Cardiac muscle cell (in vitro differentiated cells and primary cell): ENCODE results near the gene C6orf132. TPM values are rescaled to one million over a fixed set of nuclear protein-coding genes. Genes with fewer than 3 reads are reported as not detected.
A peak's percentile ranks its signal among the peaks of the same experiment; 100 is the strongest.
"Not testable (repeated sequence)": the region's sequence is repeated elsewhere in the genome, so short reads cannot be mapped to it uniquely, and the experiment has no call there.

ENCODE experiments used
- DNase-seq, 2 donors: peaks; one replicate each; pipeline versions ENCODE4 v3.0.0 to v3.0.0-alpha.2; 2010 to 2017; ENCODE audit warnings: low read depth in 1 of 2, low spot score in 1 of 2
- H3K27ac ChIP-seq: fragments of 200-600 bp; sonication (generic); 2 replicates; pipeline ENCODE4 v1.5.1; 2016
- H3K27me3 ChIP-seq: fragments of 200-600 bp; sonication (generic); 2 replicates; pipeline ENCODE4 v1.6.0; 2016; ENCODE audit warnings: control low read depth
- H3K36me3 ChIP-seq: fragments of 200-600 bp; sonication (generic); 2 replicates; pipeline ENCODE4 v1.5.1; 2016; ENCODE audit warnings: control low read depth
- H3K4me1 ChIP-seq: fragments of 200-600 bp; sonication (generic); 2 replicates; pipeline ENCODE4 v1.8.1; 2017; ENCODE audit warnings: low read depth, mild to moderate bottlenecking, mixed run types
- H3K4me3 ChIP-seq: fragments of 200-600 bp; sonication (generic); 2 replicates; pipeline ENCODE4 v1.5.1; 2016; ENCODE audit warnings: mild to moderate bottlenecking
- H3K9me3 ChIP-seq: fragments of 200-600 bp; sonication (generic); 2 replicates; pipeline ENCODE4 v1.5.1; 2017; ENCODE audit warnings: low read depth, mild to moderate bottlenecking, control low read depth
- polyA plus RNA-seq: library from polyadenylated mRNA; unstranded; fragments of >200 nt; fragmentation: Nextera tagmentation; extraction: Ambion mirVana; gene quantifications from 2 replicates; pipeline ENCODE4 v1.2.1, GENCODE V29; 2016
- total RNA-seq: library from RNA; depleted of rRNA; stranded (reverse); fragments of >200 nt; gene quantifications from 2 replicates; pipeline ENCODE4 v1.2.3, GENCODE V29; 2016
- TF ChIP-seq, protein P1 (sequence below): IDR thresholded peaks from 2 replicates; pipeline ENCODE4 v1.5.1; 2012; ENCODE audit warnings: low read depth, mild to moderate bottlenecking, low read length

Gene C6orf132
- total and polyA plus RNA-seq, 2 experiments from 2014 or later: 0.56 to 2.7 TPM

DNA sequence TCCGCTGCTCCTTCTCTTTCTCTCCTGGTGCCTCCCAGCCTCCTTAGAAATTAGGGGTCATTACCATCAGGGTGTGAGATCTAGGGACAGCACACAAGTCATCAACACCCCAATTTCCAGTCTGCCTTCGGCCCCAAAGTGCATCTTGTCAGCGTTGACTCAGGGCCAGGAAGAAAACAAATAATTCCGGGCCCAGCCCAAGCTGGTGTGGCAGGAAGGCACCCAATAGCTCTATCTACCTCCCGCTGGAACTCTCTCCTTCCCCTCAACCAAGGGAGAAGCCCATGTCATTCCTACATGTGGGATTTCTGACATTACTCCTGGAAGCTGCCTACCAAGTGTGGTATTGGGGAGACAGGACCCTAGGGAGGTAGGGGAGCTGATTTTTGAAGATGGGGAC, 11.5 kb upstream of the C6orf132 start:
- Histone ChIP-seq H3K27me3 (no peaks in the 10 kb centered on the region), H3K4me3 (no peak overlapping the region), H3K27ac (no peak overlapping the region), H3K4me1 (no peaks in the 10 kb centered on the region), H3K9me3 (no peaks in the 10 kb centered on the region), H3K36me3 (no peaks in the 10 kb centered on the region)
- no peak for DNase-seq
- TF ChIP-seq, protein P1, sequence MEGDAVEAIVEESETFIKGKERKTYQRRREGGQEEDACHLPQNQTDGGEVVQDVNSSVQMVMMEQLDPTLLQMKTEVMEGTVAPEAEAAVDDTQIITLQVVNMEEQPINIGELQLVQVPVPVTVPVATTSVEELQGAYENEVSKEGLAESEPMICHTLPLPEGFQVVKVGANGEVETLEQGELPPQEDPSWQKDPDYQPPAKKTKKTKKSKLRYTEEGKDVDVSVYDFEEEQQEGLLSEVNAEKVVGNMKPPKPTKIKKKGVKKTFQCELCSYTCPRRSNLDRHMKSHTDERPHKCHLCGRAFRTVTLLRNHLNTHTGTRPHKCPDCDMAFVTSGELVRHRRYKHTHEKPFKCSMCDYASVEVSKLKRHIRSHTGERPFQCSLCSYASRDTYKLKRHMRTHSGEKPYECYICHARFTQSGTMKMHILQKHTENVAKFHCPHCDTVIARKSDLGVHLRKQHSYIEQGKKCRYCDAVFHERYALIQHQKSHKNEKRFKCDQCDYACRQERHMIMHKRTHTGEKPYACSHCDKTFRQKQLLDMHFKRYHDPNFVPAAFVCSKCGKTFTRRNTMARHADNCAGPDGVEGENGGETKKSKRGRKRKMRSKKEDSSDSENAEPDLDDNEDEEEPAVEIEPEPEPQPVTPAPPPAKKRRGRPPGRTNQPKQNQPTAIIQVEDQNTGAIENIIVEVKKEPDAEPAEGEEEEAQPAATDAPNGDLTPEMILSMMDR: no peak

DNA sequence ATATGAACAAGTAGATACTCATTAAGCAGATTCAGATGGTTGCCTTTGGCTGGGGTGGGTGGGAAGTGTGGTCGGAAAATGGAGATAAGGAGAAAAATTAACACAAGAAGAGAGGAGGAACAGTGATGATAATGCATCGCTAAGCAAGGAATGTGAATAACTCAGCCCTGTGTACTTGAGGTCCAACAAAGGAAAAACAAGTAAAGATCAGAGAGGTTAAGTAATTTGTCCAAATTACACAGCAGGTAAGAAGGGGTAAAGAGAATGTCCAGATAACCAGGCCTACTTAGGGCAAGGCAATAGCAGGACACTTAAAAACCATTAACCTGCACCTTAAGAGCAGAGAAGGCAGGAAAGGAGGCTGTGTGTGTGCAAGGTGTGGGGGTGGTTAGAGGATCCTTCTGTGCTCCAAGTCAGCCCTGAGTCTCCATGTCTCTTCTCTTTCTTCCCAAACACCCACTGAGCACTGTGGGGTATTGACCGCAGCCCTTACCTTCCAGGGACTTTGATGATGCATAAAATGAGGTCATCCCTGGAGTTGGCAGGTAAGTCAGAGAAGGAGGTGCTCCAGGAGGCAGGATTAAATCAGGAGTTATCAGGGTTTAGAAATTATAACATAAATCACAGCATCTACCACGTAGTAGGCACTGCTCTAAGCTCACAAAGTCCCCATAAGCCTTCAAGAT, 10.3 kb upstream of the C6orf132 start:
- not testable (repeated sequence) for H3K36me3 ChIP-seq, H3K27ac ChIP-seq, H3K4me1 ChIP-seq, H3K4me3 ChIP-seq, DNase-seq, H3K27me3 ChIP-seq, H3K9me3 ChIP-seq

GRCh38 chr6:42152024-42152423, 9.6 kb upstream of the C6orf132 start:
- Histone ChIP-seq H3K9me3 (no peaks in the 10 kb centered on the region), H3K27ac (no peak overlapping the region), H3K4me3 (no peak overlapping the region), H3K4me1 (no peaks in the 10 kb centered on the region), H3K36me3 (no peaks in the 10 kb centered on the region), H3K27me3 (no peaks in the 10 kb centered on the region)
- no peak for DNase-seq
- TF ChIP-seq, protein P1: no peak

GRCh38 chr6:42150254-42150653, 7.8 kb upstream of the C6orf132 start:
- H3K4me3 ChIP-seq: no peak overlapping the region
- TF ChIP-seq, protein P1: no peak
- DNase-seq: no peak
- no peaks in the 10 kb centered on the region for H3K9me3 ChIP-seq
- no peaks in the 10 kb centered on the region for H3K4me1 ChIP-seq
- no peaks in the 10 kb centered on the region for H3K27me3 ChIP-seq
- no peak overlapping the region for H3K27ac ChIP-seq
- H3K36me3 ChIP-seq: no peaks in the 10 kb centered on the region

DNA sequence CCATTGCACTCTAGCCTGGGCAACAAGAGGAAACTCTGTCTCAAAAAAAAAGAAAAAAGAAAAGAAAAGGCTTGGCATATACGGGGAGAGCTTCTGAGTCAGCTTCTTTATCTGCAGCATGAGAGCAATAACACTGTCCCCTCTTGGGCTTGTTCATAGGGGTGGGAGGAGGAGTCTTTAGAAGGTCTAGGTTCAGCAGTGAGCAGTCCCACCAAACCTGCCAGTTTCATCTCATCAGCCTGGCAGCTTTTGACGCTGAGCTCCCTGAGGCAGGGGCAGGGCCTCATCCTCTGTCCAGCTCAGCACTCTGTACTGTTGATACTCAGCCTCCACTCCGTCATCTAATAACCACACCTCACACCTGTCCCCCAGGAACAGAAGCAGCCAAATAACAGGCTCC, 5.6 kb upstream of the C6orf132 start:
- H3K4me1 ChIP-seq: no peaks in the 10 kb centered on the region
- H3K27ac ChIP-seq: no peak overlapping the region
- no peaks in the 10 kb centered on the region for H3K27me3 ChIP-seq
- H3K36me3 ChIP-seq: no peaks in the 10 kb centered on the region
- TF ChIP-seq, protein P1: no peak
- no peak overlapping the region for H3K4me3 ChIP-seq
- no peaks in the 10 kb centered on the region for H3K9me3 ChIP-seq
- DNase-seq: peak in 1 of 2 donors; percentile 61

DNA sequence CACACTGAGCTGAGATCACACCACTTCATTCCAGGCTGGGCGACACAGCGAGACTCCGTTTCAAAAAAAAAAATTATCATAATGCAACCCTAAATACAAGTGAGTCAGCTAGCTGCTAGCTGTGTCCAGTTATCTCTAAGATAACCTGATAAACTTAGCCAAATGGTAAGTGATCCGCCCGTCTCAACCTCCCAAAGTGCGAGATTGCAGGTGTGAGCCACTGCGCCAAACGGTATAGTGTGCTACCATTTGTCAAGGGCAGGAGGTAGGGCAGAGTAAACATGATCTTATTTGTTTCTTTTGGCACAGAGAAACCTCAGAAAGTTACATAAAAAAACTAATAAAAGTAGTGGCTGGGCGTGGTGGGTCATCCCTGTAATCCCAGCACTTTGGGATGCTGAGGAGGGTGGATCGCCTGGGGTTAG, 4.7 kb upstream of the C6orf132 start:
- Histone ChIP-seq H3K4me3 (no peak overlapping the region), H3K9me3 (no peaks in the 10 kb centered on the region), H3K27ac (no peak overlapping the region), H3K27me3 (no peaks in the 10 kb centered on the region), H3K4me1 (no peaks in the 10 kb centered on the region), H3K36me3 (no peaks in the 10 kb centered on the region)
- DNase-seq: no peak
- TF ChIP-seq, protein P1: no peak
